HL-60 (cell line): ENCODE measurements around the gene POLR2L.

Experiments used
- DNase-seq, 2 experiments: peaks; one replicate each; pipeline ENCODE4 v3.0.0-alpha.2; 2010 to 2020; ENCODE audit warnings: low read depth in 1 of 2, low spot score in 1 of 2
- H3K27ac ChIP-seq: fragments of 250-450 bp; sonication (Bioruptor Pico); replicated peaks from 2 replicates; pipeline ENCODE4 v1.5.1; 2020; ENCODE audit warnings: mild to moderate bottlenecking, moderate library complexity
- H3K27me3 ChIP-seq: fragments of 250-450 bp; sonication (Bioruptor Pico); 2 replicates; pipeline ENCODE4 v1.5.1; 2021; ENCODE audit warnings: mild to moderate bottlenecking, moderate library complexity; ENCODE audit not compliant: insufficient read depth, poor library complexity, severe bottlenecking
- H3K4me3 ChIP-seq: replicated peaks from 2 replicates; pipeline ENCODE4 v1.5.1; 2011; ENCODE audit warnings: mild to moderate bottlenecking, control low read depth, low read length; ENCODE audit not compliant: insufficient read depth
- GABPA ChIP-seq: IDR thresholded peaks from 2 replicates; pipeline ENCODE4 v1.6.1; 2012; ENCODE audit warnings: low read depth
- POLR2AphosphoS5 ChIP-seq: IDR thresholded peaks from 2 replicates; pipeline ENCODE4 v1.6.1; 2012; ENCODE audit warnings: low read depth
- SPI1 ChIP-seq: IDR thresholded peaks from 2 replicates; pipeline ENCODE4 v1.6.1; 2012; ENCODE audit warnings: low read depth, mild to moderate bottlenecking, borderline replicate concordance
- TF ChIP-seq, protein P1 (sequence below): IDR thresholded peaks from 2 replicates; pipeline ENCODE4 v1.6.1; 2012; ENCODE audit warnings: low read depth; ENCODE audit not compliant: insufficient replicate concordance
- TF ChIP-seq, protein P2 (sequence below): IDR thresholded peaks from one replicate; pipeline ENCODE4 v1.5.1; 2011; ENCODE audit warnings: low read length, control low read depth, inconsistent platforms; ENCODE audit not compliant: insufficient read depth

Gene POLR2L

DNA sequence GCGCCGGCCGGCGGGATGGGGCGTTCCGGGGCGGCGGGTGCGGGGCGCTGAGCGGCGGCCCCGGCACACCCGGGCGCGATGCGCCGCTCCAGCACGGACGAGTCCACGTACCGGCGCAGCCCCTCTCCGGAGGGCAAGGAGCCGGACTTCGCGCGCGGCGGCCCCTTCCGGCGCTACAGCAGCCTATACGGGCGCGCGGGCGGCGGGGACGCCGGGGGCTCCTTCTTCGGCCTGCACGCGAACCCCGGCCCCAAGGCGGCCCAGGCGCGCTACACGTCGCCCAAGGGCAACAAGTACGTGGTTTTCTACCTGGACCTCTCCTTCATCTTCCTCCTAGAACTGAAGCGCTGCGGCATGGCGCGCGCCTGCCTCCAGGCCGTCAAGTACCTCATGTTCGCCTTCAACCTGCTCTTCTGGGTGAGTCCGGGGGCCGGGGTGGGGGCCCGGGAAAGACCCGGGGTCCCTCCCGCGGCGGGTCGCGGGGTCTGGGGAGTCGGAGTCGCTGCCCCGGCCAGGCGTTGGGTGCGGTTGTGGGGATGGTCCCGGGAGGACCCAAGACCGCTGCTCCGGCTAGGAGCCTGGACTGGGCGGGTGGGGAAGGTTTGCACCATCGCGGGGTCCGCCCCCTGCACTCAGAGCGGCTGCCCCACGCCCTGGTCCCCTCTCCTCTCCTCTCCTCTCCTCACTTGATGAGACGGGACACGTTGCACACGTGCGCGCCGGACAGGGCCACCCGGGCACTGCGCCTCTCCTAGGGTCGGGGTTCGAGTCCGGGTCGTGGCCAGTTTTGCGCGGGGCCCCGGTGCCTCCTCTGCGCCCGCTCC lies 7.8 kb upstream of the POLR2L start:
- no peak overlapping the region for H3K27ac ChIP-seq
- no peak overlapping the region for H3K4me3 ChIP-seq
- no peak for DNase-seq

DNA sequence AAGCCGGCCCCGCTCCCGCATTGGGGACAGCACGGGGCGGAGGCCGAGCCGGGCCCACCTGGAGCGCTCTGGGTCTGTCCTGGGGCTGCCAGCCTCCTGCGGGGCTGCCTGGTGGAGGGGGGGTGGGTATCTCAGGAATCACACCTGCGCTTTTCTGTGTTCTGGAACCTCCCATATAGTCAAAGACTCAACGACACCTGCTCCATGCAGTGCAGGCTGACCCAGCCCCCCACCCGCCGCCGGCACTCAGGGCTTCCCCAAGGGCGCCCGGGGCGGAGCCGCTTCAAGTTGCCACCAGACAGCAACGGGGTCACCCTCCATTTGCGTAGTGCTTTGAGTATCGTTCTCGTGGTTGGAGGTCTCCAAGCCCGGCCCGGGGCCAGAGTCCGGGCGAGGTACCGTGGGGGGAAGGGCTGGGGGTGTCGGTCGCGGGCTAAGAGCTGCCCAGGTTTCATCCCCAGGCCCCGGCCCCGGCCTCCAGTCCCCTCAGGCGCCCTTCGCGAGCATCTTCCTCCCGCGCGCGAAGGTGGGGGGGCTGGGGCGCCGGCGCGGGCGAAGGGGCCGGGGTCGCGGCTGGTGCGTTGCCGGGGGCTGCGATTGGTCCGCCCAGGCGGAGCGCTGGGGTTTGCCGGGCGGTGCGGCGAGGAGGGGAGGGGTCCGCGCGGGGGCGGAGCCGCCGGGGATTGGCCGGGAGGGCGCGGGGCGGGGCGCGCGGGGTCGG lies 6.9 kb upstream of the POLR2L start:
- DNase-seq = no peak

More for the DNA sequence above, 7.8 kb upstream of the POLR2L start:
- peaks cover 11% of the 10 kb centered on the region for H3K27me3 ChIP-seq
- TF ChIP-seq, protein P1, sequence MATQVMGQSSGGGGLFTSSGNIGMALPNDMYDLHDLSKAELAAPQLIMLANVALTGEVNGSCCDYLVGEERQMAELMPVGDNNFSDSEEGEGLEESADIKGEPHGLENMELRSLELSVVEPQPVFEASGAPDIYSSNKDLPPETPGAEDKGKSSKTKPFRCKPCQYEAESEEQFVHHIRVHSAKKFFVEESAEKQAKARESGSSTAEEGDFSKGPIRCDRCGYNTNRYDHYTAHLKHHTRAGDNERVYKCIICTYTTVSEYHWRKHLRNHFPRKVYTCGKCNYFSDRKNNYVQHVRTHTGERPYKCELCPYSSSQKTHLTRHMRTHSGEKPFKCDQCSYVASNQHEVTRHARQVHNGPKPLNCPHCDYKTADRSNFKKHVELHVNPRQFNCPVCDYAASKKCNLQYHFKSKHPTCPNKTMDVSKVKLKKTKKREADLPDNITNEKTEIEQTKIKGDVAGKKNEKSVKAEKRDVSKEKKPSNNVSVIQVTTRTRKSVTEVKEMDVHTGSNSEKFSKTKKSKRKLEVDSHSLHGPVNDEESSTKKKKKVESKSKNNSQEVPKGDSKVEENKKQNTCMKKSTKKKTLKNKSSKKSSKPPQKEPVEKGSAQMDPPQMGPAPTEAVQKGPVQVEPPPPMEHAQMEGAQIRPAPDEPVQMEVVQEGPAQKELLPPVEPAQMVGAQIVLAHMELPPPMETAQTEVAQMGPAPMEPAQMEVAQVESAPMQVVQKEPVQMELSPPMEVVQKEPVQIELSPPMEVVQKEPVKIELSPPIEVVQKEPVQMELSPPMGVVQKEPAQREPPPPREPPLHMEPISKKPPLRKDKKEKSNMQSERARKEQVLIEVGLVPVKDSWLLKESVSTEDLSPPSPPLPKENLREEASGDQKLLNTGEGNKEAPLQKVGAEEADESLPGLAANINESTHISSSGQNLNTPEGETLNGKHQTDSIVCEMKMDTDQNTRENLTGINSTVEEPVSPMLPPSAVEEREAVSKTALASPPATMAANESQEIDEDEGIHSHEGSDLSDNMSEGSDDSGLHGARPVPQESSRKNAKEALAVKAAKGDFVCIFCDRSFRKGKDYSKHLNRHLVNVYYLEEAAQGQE = no peak
- TF ChIP-seq POLR2AphosphoS5 (no peak), GABPA (no peak), SPI1 (no peak)
- TF ChIP-seq, protein P2, sequence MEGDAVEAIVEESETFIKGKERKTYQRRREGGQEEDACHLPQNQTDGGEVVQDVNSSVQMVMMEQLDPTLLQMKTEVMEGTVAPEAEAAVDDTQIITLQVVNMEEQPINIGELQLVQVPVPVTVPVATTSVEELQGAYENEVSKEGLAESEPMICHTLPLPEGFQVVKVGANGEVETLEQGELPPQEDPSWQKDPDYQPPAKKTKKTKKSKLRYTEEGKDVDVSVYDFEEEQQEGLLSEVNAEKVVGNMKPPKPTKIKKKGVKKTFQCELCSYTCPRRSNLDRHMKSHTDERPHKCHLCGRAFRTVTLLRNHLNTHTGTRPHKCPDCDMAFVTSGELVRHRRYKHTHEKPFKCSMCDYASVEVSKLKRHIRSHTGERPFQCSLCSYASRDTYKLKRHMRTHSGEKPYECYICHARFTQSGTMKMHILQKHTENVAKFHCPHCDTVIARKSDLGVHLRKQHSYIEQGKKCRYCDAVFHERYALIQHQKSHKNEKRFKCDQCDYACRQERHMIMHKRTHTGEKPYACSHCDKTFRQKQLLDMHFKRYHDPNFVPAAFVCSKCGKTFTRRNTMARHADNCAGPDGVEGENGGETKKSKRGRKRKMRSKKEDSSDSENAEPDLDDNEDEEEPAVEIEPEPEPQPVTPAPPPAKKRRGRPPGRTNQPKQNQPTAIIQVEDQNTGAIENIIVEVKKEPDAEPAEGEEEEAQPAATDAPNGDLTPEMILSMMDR = no peak

DNA sequence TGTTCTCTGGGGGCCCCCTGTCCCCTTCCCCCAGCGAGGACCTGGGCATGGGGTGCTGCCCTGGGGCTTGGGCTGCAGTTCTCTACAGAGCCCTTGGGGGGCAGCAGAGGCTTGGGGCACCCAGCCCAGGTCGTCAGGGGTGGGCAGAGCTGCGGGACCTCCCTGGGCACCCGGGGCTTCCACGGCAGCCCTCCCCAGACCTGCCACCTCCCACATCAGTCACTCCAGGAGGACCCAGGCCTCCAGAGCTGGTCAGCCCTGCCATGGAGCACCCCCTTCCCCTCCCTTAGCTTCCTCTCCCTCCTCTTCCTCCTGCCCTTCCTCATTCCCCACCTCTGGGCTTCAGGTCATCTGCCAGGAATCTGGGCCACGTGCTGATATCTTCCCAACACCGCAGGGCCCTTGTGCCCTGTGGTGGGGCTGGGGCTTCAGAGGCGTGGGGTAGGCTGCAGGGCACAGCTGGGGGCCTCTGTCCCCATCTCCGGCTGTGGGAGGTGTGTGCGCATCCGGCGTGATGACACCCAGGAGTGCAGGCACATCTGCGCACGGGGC lies 6.1 kb upstream of the POLR2L start:
- Histone ChIP-seq H3K27me3 (peaks cover 11% of the 10 kb centered on the region), H3K27ac (no peak overlapping the region), H3K4me3 (no peak overlapping the region)
- DNase-seq = no peak
- 0 out of 2 replicates have a peak, but pooled peaks have one; percentile 9 for TF ChIP-seq SPI1
- TF ChIP-seq, protein P1 = no peak
- TF ChIP-seq GABPA = no peak
- TF ChIP-seq, protein P2 = peak; percentile 83
- no peak for TF ChIP-seq POLR2AphosphoS5

More for the DNA sequence above, 6.9 kb upstream of the POLR2L start:
- no peak overlapping the region for H3K4me3 ChIP-seq
- TF ChIP-seq, protein P1 = no peak
- TF ChIP-seq GABPA (no peak), POLR2AphosphoS5 (no peak), SPI1 (no peak)
- TF ChIP-seq, protein P2 = no peak
- H3K27ac ChIP-seq = no peak overlapping the region
- peaks cover 11% of the 10 kb centered on the region for H3K27me3 ChIP-seq
